ENCODE measurements around the gene SIGLEC10.
"Not testable (repeated sequence)": the region's sequence is repeated elsewhere in the genome, so short reads cannot be mapped to it uniquely, and the experiment has no call there.

DNA sequence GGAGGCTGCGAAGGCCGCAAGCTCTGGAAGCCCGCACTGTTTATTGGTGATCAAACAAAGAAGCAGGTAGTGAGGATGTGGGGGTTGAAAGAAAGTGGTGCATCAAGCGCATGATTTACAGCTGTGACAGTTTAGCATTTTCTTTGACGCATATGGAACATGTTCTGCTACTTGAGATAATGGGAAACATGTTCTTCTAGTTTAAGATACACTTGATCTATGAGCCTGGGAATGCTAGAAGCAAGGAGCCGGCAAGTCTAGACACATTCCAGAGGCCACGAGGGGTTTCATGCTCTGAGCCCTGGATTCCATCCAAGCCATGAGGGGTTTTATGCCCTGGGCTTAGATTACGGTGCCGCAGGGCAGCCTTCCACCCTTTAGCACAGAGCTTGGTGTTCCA, 20.0 kb downstream of the SIGLEC10 start:
- TF ChIP-seq, protein P1, sequence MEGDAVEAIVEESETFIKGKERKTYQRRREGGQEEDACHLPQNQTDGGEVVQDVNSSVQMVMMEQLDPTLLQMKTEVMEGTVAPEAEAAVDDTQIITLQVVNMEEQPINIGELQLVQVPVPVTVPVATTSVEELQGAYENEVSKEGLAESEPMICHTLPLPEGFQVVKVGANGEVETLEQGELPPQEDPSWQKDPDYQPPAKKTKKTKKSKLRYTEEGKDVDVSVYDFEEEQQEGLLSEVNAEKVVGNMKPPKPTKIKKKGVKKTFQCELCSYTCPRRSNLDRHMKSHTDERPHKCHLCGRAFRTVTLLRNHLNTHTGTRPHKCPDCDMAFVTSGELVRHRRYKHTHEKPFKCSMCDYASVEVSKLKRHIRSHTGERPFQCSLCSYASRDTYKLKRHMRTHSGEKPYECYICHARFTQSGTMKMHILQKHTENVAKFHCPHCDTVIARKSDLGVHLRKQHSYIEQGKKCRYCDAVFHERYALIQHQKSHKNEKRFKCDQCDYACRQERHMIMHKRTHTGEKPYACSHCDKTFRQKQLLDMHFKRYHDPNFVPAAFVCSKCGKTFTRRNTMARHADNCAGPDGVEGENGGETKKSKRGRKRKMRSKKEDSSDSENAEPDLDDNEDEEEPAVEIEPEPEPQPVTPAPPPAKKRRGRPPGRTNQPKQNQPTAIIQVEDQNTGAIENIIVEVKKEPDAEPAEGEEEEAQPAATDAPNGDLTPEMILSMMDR (IDR thresholded peaks at IDR 0.05 in 4 of 5, conservative IDR thresholded peaks at IDR 0.05 in 1 of 5), result not testable (repeated sequence)
- TF ChIP-seq POLR2A (IDR thresholded peaks at IDR 0.05), result not testable (repeated sequence)

Data from gastrocnemius medialis (tissue), 4 donors.